Bronchial epithelial cell (primary cell): ENCODE results near the gene EML5. TPM values are rescaled to one million over a fixed set of nuclear protein-coding genes. Genes with fewer than 3 reads are reported as not detected.

Experiments used
- DNase-seq: peaks from one replicate; pipeline ENCODE4 v3.0.0-alpha.2; 2010; ENCODE audit warnings: low read depth
- FAIRE-seq: peaks from 2 replicates; lab custom pipeline; 2011; peaks lifted over from hg19 to GRCh38; lab: Jason Lieb, UNC
- H3K27me3 ChIP-seq: 2 replicates; pipeline ENCODE4 v1.5.1; 2011; ENCODE audit warnings: low read length; ENCODE audit not compliant: control insufficient read depth, insufficient read depth
- H3K36me3 ChIP-seq: 2 replicates; pipeline ENCODE4 v1.5.1; 2011; ENCODE audit warnings: low read length; ENCODE audit not compliant: control insufficient read depth, insufficient read depth
- H3K4me3 ChIP-seq: 2 replicates; pipeline ENCODE4 v1.5.1; 2011; ENCODE audit warnings: mild to moderate bottlenecking, low read depth, low read length, control low read depth
- CTCF ChIP-seq: IDR thresholded peaks from 2 replicates; pipeline ENCODE4 v1.5.1; 2011; ENCODE audit warnings: mild to moderate bottlenecking, moderate library complexity, low read length, control low read depth, inconsistent platforms; ENCODE audit not compliant: insufficient read depth, severe bottlenecking
- total RNA-seq: library from RNA; depleted of rRNA; stranded (reverse); fragments of >200 nt; gene quantifications from 2 replicates; pipeline ENCODE4 v1.2.1, GENCODE V29; 2014

EML5 gene
- total RNA-seq, 1 donor from 2014 or later: not detected

GRCh38 chr14:88588081-88588480 is 204.7 kb downstream of the EML5 start:
- no peak for FAIRE-seq
- no peak for TF ChIP-seq CTCF
- Histone ChIP-seq H3K4me3 (no peak overlapping the region), H3K27me3 (no peaks in the 10 kb centered on the region), H3K36me3 (peaks cover 8% of the 10 kb centered on the region)
- DNase-seq: no peak

- Histone ChIP-seq H3K27me3 (no peaks in the 10 kb centered on the region), H3K4me3 (no peak overlapping the region), H3K36me3 (peaks cover 9% of the 10 kb centered on the region)
- FAIRE-seq (no peak), DNase-seq (no peak)
- TF ChIP-seq CTCF: no peak
Observed at GRCh38 chr14:88584451-88584850, 208.3 kb downstream of the EML5 start.

- TF ChIP-seq CTCF: no peak
- DNase-seq: no peak
- peaks cover 8% of the 10 kb centered on the region for H3K36me3 ChIP-seq
- FAIRE-seq: no peak
- H3K4me3 ChIP-seq: no peak overlapping the region
- no peaks in the 10 kb centered on the region for H3K27me3 ChIP-seq
Observed at GRCh38 chr14:88576222-88576621, 216.5 kb downstream of the EML5 start.

GRCh38 chr14:88572117-88572516 is 220.6 kb downstream of the EML5 start:
- no peaks in the 10 kb centered on the region for H3K27me3 ChIP-seq
- no peak for FAIRE-seq
- H3K4me3 ChIP-seq: no peak overlapping the region
- TF ChIP-seq CTCF: no peak
- H3K36me3 ChIP-seq: peaks cover 10% of the 10 kb centered on the region
- no peak for DNase-seq

GRCh38 chr14:88568196-88568595 is 224.6 kb downstream of the EML5 start:
- FAIRE-seq (no peak), DNase-seq (no peak)
- H3K4me3 ChIP-seq: no peak overlapping the region
- TF ChIP-seq CTCF: no peak
- H3K36me3 ChIP-seq: peaks cover 8% of the 10 kb centered on the region
- no peaks in the 10 kb centered on the region for H3K27me3 ChIP-seq

GRCh38 chr14:88565427-88565826 is 227.3 kb downstream of the EML5 start:
- Histone ChIP-seq H3K27me3 (no peaks in the 10 kb centered on the region), H3K36me3 (peaks cover 5% of the 10 kb centered on the region), H3K4me3 (no peak overlapping the region)
- TF ChIP-seq CTCF: no peak
- DNase-seq: no peak
- FAIRE-seq: no peak
